PC-3 (cell line): ENCODE measurements around the gene PTP4A2.

Source experiments
- CTCF ChIP-seq: fragments of 300-600 bp; sonication (generic); conservative IDR thresholded peaks from 2 replicates; pipeline ENCODE4 v1.5.1; 2017; ENCODE audit warnings: antibody characterized with exemption, low read depth, mild to moderate bottlenecking, low read length
- EZH2phosphoT487 ChIP-seq: fragments of 300-600 bp; sonication (generic); IDR thresholded peaks from 2 replicates; pipeline ENCODE4 v1.6.1; 2018; ENCODE audit warnings: mild to moderate bottlenecking, antibody characterized with exemption, low read length, borderline replicate concordance

- TF ChIP-seq CTCF (peak; percentile 78), EZH2phosphoT487 (no peak)
Measured at GRCh38 chr1:31939484-31940329, 1.5 kb upstream of the PTP4A2 start.
